Stomach smooth muscle (tissue), 2 donors: ENCODE measurements around the gene CRYBA1.
A peak's percentile ranks its signal among the peaks of the same experiment; 100 is the strongest.
"Not testable (repeated sequence)": the region's sequence is repeated elsewhere in the genome, so short reads cannot be mapped to it uniquely, and the experiment has no call there.

Source experiments
- H3K27ac ChIP-seq: one replicate; pipeline ENCODE4 v1.7.0; 2013; ENCODE audit warnings: mild to moderate bottlenecking, low read length, inconsistent platforms
- H3K27me3 ChIP-seq, 2 donors: one replicate each; pipeline ENCODE4 v1.7.0; 2013; ENCODE audit warnings: low read length in 2 of 2; ENCODE audit not compliant: insufficient read depth in 2 of 2, control insufficient read depth in 1 of 2
- H3K36me3 ChIP-seq, 2 donors: one replicate each; pipeline ENCODE4 v1.7.0; 2013; ENCODE audit warnings: low read length in 2 of 2; ENCODE audit not compliant: control insufficient read depth in 2 of 2, insufficient read depth in 2 of 2
- H3K4me1 ChIP-seq: one replicate; pipeline ENCODE4 v1.7.0; 2013; ENCODE audit warnings: low read length; ENCODE audit not compliant: control insufficient read depth, insufficient read depth
- H3K4me3 ChIP-seq, 2 donors: one replicate each; pipeline ENCODE4 v1.7.0; 2013; ENCODE audit warnings: low read length in 2 of 2
- H3K9ac ChIP-seq, 2 donors: one replicate each; pipeline ENCODE4 v1.7.0; 2013; ENCODE audit warnings: low read length in 2 of 2, mild to moderate bottlenecking in 1 of 2
- H3K9me3 ChIP-seq, 2 donors: one replicate each; pipeline ENCODE4 v1.7.0; 2013; ENCODE audit warnings: low read length in 2 of 2; ENCODE audit not compliant: control insufficient read depth in 2 of 2
- donor health status: healthy.
- donor health status: Pancreatic carcinoma.

CRYBA1 gene

GRCh38 chr17:29215174-29215573 lies 31.5 kb upstream of the CRYBA1 start:
- no peak overlapping the region for H3K27ac ChIP-seq
- H3K9me3 ChIP-seq: no peaks in the 10 kb centered on the region
- H3K4me1 ChIP-seq: peaks cover 8% of the 10 kb centered on the region
- H3K9ac ChIP-seq: no peak overlapping the region
- H3K36me3 ChIP-seq: no peaks in the 10 kb centered on the region
- no peaks in the 10 kb centered on the region for H3K27me3 ChIP-seq
- H3K4me3 ChIP-seq: no peak overlapping the region

GRCh38 chr17:29215717-29216116 lies 30.9 kb upstream of the CRYBA1 start:
- H3K9ac ChIP-seq: no peak overlapping the region
- no peak overlapping the region for H3K27ac ChIP-seq
- no peak overlapping the region for H3K4me3 ChIP-seq
- H3K4me1 ChIP-seq: peaks cover 8% of the 10 kb centered on the region
- H3K36me3 ChIP-seq: no peaks in the 10 kb centered on the region
- H3K27me3 ChIP-seq: no peaks in the 10 kb centered on the region
- no peaks in the 10 kb centered on the region for H3K9me3 ChIP-seq

GRCh38 chr17:29216181-29216580 lies 30.5 kb upstream of the CRYBA1 start:
- no peaks in the 10 kb centered on the region for H3K9me3 ChIP-seq
- H3K36me3 ChIP-seq: no peaks in the 10 kb centered on the region
- H3K9ac ChIP-seq: no peak overlapping the region
- H3K4me1 ChIP-seq: peaks cover 8% of the 10 kb centered on the region
- H3K4me3 ChIP-seq: no peak overlapping the region
- no peak overlapping the region for H3K27ac ChIP-seq
- H3K27me3 ChIP-seq: no peaks in the 10 kb centered on the region

GRCh38 chr17:29216856-29217255 lies 29.8 kb upstream of the CRYBA1 start:
- Histone ChIP-seq H3K9me3 (no peaks in the 10 kb centered on the region), H3K4me1 (peaks cover 8% of the 10 kb centered on the region)

GRCh38 chr17:29219378-29220047 lies 27.1 kb upstream of the CRYBA1 start:
- H3K9ac ChIP-seq: no peak overlapping the region

More at GRCh38 chr17:29216856-29217255, 29.8 kb upstream of the CRYBA1 start:
- Histone ChIP-seq H3K27ac (no peak overlapping the region), H3K4me3 (no peak overlapping the region), H3K36me3 (no peaks in the 10 kb centered on the region), H3K27me3 (no peaks in the 10 kb centered on the region), H3K9ac (no peak overlapping the region)

GRCh38 chr17:29221338-29221737 lies 25.3 kb upstream of the CRYBA1 start:
- not testable (repeated sequence) for H3K9me3 ChIP-seq, H3K36me3 ChIP-seq, H3K4me3 ChIP-seq, H3K27me3 ChIP-seq, H3K9ac ChIP-seq, H3K4me1 ChIP-seq, H3K27ac ChIP-seq

More at GRCh38 chr17:29219378-29220047, 27.1 kb upstream of the CRYBA1 start:
- no peak overlapping the region for H3K27ac ChIP-seq
- H3K9me3 ChIP-seq: no peaks in the 10 kb centered on the region
- peak overlapping the region; percentile 9 to 44 for H3K4me3 ChIP-seq
- H3K36me3 ChIP-seq: no peaks in the 10 kb centered on the region
- peaks cover 8% of the 10 kb centered on the region for H3K4me1 ChIP-seq
- H3K27me3 ChIP-seq: no peaks in the 10 kb centered on the region

- Histone ChIP-seq H3K4me3 (no peak overlapping the region), H3K27ac (no peak overlapping the region), H3K36me3 (no peaks in the 10 kb centered on the region), H3K27me3 (no peaks in the 10 kb centered on the region), H3K4me1 (no peaks in the 10 kb centered on the region), H3K9me3 (no peaks in the 10 kb centered on the region), H3K9ac (no peak overlapping the region)
Measured at GRCh38 chr17:29225396-29225795, 21.3 kb upstream of the CRYBA1 start.

GRCh38 chr17:29233301-29233700 lies 13.4 kb upstream of the CRYBA1 start:
- H3K27ac ChIP-seq: no peak overlapping the region
- H3K27me3 ChIP-seq: no peaks in the 10 kb centered on the region
- H3K36me3 ChIP-seq: no peaks in the 10 kb centered on the region
- no peaks in the 10 kb centered on the region for H3K9me3 ChIP-seq
- no peak overlapping the region for H3K4me3 ChIP-seq
- H3K9ac ChIP-seq: no peak overlapping the region
- no peaks in the 10 kb centered on the region for H3K4me1 ChIP-seq

GRCh38 chr17:29234972-29235371 lies 11.7 kb upstream of the CRYBA1 start:
- not testable (repeated sequence) for H3K4me1 ChIP-seq

GRCh38 chr17:29235904-29236303 lies 10.8 kb upstream of the CRYBA1 start:
- Histone ChIP-seq H3K27me3 (no peaks in the 10 kb centered on the region), H3K9ac (no peak overlapping the region), H3K27ac (no peak overlapping the region), H3K9me3 (no peaks in the 10 kb centered on the region), H3K4me3 (no peak overlapping the region), H3K36me3 (no peaks in the 10 kb centered on the region), H3K4me1 (no peaks in the 10 kb centered on the region)

More at GRCh38 chr17:29234972-29235371, 11.7 kb upstream of the CRYBA1 start:
- H3K27ac ChIP-seq, H3K9ac ChIP-seq, H3K27me3 ChIP-seq, H3K9me3 ChIP-seq, H3K36me3 ChIP-seq, H3K4me3 ChIP-seq: not testable (repeated sequence)

- Histone ChIP-seq H3K27ac (no peak overlapping the region), H3K9me3 (no peaks in the 10 kb centered on the region), H3K4me1 (peaks cover 4% of the 10 kb centered on the region), H3K27me3 (no peaks in the 10 kb centered on the region), H3K36me3 (no peaks in the 10 kb centered on the region), H3K4me3 (no peak overlapping the region), H3K9ac (no peak overlapping the region)
Measured at GRCh38 chr17:29237476-29238132, 9.1 kb upstream of the CRYBA1 start.
